ENCODE measurements around the gene TDRD7.

Gene TDRD7

GRCh38 chr9:97504381-97505216 is 92.7 kb downstream of the TDRD7 start (continued):
- peak; percentile 73; the same call in 1 of the 2 replicates for TF ChIP-seq ATF2 (tag by site-specific recombination; IDR thresholded peaks at IDR 0.05; ENCODE audit: low read depth)
- no peak for TF ChIP-seq ZNF274 (IDR thresholded peaks at IDR 0.05; ENCODE audit: low read length)
- no peak for TF ChIP-seq ZNF274 (tag by site-specific recombination; IDR thresholded peaks at IDR 0.05; ENCODE audit: borderline replicate concordance)
- TF ChIP-seq ZXDB (tag by site-specific recombination; IDR thresholded peaks at IDR 0.05): peak; percentile 59; the same call in 1 of the 2 replicates
- peak; percentile 72 for TF ChIP-seq ZNF843 (tag by site-specific recombination; IDR thresholded peaks at IDR 0.05)
- peak; percentile 89 for TF ChIP-seq ZNF692 (tag by site-specific recombination; IDR thresholded peaks at IDR 0.05)
- TF ChIP-seq ZNF335 (tag by site-specific recombination; conservative IDR thresholded peaks at IDR 0.05): 0 out of 2 replicates have a peak, but pooled peaks have one; percentile 20
- 0 out of 2 replicates have a peak, but pooled peaks have one; percentile 17 for TF ChIP-seq GLIS2 (tag by site-specific recombination; IDR thresholded peaks at IDR 0.05)
- no peak for TF ChIP-seq ZNF341 (tag by site-specific recombination; IDR thresholded peaks at IDR 0.05; ENCODE audit: low read depth)
- TF ChIP-seq ZNF513 (tag by site-specific recombination; IDR thresholded peaks at IDR 0.05): peak; percentile 52

- H3K27ac ChIP-seq (ENCODE audit: extremely low read depth, low read depth, low read length): no peak overlapping the region
- TF ChIP-seq ZNF677 (tag by site-specific recombination; IDR thresholded peaks at IDR 0.05): no peak
- no peak for TF ChIP-seq ZNF132 (tag by site-specific recombination; IDR thresholded peaks at IDR 0.05; ENCODE audit: borderline replicate concordance)
- TF ChIP-seq ZSCAN23 (tag by site-specific recombination; IDR thresholded peaks at IDR 0.05): no peak
- TF ChIP-seq SP2 (tag by site-specific recombination; IDR thresholded peaks at IDR 0.05): no peak
- TF ChIP-seq ZNF423 (tag by site-specific recombination; IDR thresholded peaks at IDR 0.05): no peak
- TF ChIP-seq MEIS1 (CRISPR knock-in tag; IDR thresholded peaks at IDR 0.05; ENCODE audit: borderline replicate concordance): no peak
- no peak for TF ChIP-seq ZNF248 (tag by site-specific recombination; IDR thresholded peaks at IDR 0.05)
- no peak for TF ChIP-seq PRDM1 (tag by site-specific recombination; IDR thresholded peaks at IDR 0.05)
- no peak for TF ChIP-seq GLI4 (tag by site-specific recombination; IDR thresholded peaks at IDR 0.05)
- no peak for TF ChIP-seq CTCF (tag by site-specific recombination; IDR thresholded peaks at IDR 0.05)
- no peak for TF ChIP-seq ZNF521 (tag by site-specific recombination; IDR thresholded peaks at IDR 0.05)
- TF ChIP-seq ZNF544 (tag by site-specific recombination; IDR thresholded peaks at IDR 0.05): no peak
- TF ChIP-seq ZNF768 (tag by site-specific recombination; IDR thresholded peaks at IDR 0.05): no peak
- TF ChIP-seq ZNF10 (tag by site-specific recombination; IDR thresholded peaks at IDR 0.05): no peak
- H3K4me3 ChIP-seq (ENCODE audit: low read depth, low read length): no peak overlapping the region
- H3K36me3 ChIP-seq (ENCODE audit: control insufficient read depth in 2 of 2, insufficient read depth in 1 of 2, low read length in 2 of 2): peaks cover 0 to 4% of the 10 kb centered on the region in 2 experiments; a peak in 1 of 3 replicates
- H3K9me3 ChIP-seq (ENCODE audit: control insufficient read depth, insufficient read depth, low read depth, low read length): no peaks in the 10 kb centered on the region
- peaks cover 3% of the 10 kb centered on the region; the same call in 1 of the 2 replicates for H3K4me1 ChIP-seq (ENCODE audit: control insufficient read depth, insufficient read depth, low read length)
- ChIA-PET POLR2A (interaction anchor here (2.5 to 3.7 kb wide), 2 partner anchors 11 to 127 kb away, joined by 7 to 11 read pairs; partner anchors contain the start of genes NCBP1 and TSTD2), CTCF (interaction anchor here (1.0 to 2.8 kb wide), 8 partner anchors 13 to 649 kb away, joined by 3 to 15 read pairs (median 4); no protein-coding TSS in a partner anchor)
These were observed 93.9 kb downstream of the TDRD7 start for GRCh38 chr9:97505845-97506244.

All from HEK293 (cell line).